T-helper 2 cell treated with Interferon-gamma antibody and Interleukin-4, amounts not matched to agents 100 ng/mL and 5 ng/mL, for 36 hours (primary cell): ENCODE data around the gene UBE2O. TPM values are rescaled to one million over a fixed set of nuclear protein-coding genes. Genes with fewer than 3 reads are reported as not detected.

ENCODE experiments used
- intact Hi-C: fragments of 100-400 bp; cut with micrococcal nuclease; formaldehyde crosslinking; loops from one replicate; pipeline ENCODE4 v1.15.1; 2023
- total RNA-seq: library from RNA; stranded (reverse); gene quantifications from 2 replicates; pipeline ENCODE4 v1.2.3, GENCODE V29; 2022

UBE2O gene
- total RNA-seq, 1 donor from 2014 or later: 40.6 TPM

- intact Hi-C loops: no loop called here
Observed at GRCh38 chr17:76419576-76420260, 33.2 kb downstream of the UBE2O start.

- intact Hi-C loops: no loop called here
Observed at GRCh38 chr17:76417499-76418143, 35.3 kb downstream of the UBE2O start.

- intact Hi-C loops: no loop called here
Observed at GRCh38 chr17:76416899-76417298, 36.1 kb downstream of the UBE2O start.

GRCh38 chr17:76416457-76416856, 36.5 kb downstream of the UBE2O start:
- intact Hi-C loops: no loop called here

- intact Hi-C loops: no loop called here
Observed at GRCh38 chr17:76415786-76416185, 37.2 kb downstream of the UBE2O start.

GRCh38 chr17:76414334-76415295, 38.3 kb downstream of the UBE2O start:
- intact Hi-C loops: no loop called here

- intact Hi-C loops: no loop called here
Observed at GRCh38 chr17:76411247-76411646, 41.7 kb downstream of the UBE2O start.

GRCh38 chr17:76410328-76410965, 42.5 kb downstream of the UBE2O start:
- intact Hi-C loops: no loop called here

- intact Hi-C loops: loop anchor here (1.0 kb wide), 1 partner anchor 98 kb away; no protein-coding TSS in a partner anchor
Observed at GRCh38 chr17:76408037-76408849, 44.7 kb downstream of the UBE2O start.

GRCh38 chr17:76407509-76407908, 45.4 kb downstream of the UBE2O start:
- intact Hi-C loops: no loop called here

GRCh38 chr17:76405967-76406647, 46.8 kb downstream of the UBE2O start:
- intact Hi-C loops: no loop called here

GRCh38 chr17:76405607-76405966, 47.4 kb downstream of the UBE2O start:
- intact Hi-C loops: no loop called here

- intact Hi-C loops: no loop called here
Observed at GRCh38 chr17:76404976-76405563, 47.9 kb downstream of the UBE2O start.

GRCh38 chr17:76404256-76404655, 48.7 kb downstream of the UBE2O start:
- intact Hi-C loops: no loop called here

GRCh38 chr17:76402711-76403110, 50.2 kb downstream of the UBE2O start:
- intact Hi-C loops: no loop called here

GRCh38 chr17:76399175-76400172, 53.5 kb downstream of the UBE2O start:
- intact Hi-C loops: no loop called here

- intact Hi-C loops: loop anchor here (1.0 kb wide), 1 partner anchor 95 kb away; no protein-coding TSS in a partner anchor
Observed at GRCh38 chr17:76398523-76399174, 54.3 kb downstream of the UBE2O start.
